HG03196 (cell line): ENCODE data around the gene ZNF750.
A peak's percentile ranks its signal among the peaks of the same experiment; 100 is the strongest.

Source experiments
- ATAC-seq: cut with Tn5 transposase; IDR thresholded peaks from one replicate; pipeline ENCODE4 v1.9.1; 2021; ENCODE audit not compliant: unreplicated experiment

The ZNF750 gene

DNA sequence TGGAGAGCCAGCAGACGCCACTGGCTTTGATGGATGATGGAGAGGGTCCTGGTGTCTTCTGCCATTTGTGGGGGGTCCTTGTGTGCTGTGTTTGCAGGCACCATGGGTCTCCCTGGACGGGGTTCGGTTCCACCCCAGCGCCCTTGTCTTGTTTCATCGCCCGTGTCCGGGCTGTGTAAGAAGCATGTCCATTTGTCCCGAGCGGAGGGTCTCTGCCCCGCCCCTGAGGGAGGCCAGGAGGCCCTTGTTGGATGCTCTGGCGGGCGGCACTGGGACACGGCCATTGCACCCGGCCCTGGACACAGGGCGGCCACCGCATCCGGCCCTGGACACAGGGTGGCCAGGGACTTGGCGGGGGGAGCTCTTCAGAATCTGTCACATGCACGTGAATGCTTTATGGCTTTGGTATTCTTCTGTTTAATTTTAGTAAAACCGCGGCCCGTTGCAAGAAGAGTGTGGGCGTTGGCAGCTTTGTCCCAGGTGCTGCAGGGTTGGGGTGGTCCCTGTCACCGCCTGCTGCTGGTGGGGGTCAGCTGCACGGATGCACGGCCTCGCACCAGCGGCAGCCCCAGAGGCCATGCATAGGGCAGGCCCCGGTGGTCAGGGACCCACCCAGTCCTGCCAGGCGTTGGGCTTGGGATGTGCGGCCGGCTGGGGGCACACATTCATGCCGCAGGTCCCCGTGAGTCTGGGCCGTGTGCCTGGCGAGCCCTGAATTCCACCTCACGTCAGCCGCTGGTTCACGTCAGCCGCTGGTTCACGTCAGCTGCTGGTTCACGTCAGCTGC is 21.0 kb upstream of the ZNF750 start:
- ATAC-seq: no peak

DNA sequence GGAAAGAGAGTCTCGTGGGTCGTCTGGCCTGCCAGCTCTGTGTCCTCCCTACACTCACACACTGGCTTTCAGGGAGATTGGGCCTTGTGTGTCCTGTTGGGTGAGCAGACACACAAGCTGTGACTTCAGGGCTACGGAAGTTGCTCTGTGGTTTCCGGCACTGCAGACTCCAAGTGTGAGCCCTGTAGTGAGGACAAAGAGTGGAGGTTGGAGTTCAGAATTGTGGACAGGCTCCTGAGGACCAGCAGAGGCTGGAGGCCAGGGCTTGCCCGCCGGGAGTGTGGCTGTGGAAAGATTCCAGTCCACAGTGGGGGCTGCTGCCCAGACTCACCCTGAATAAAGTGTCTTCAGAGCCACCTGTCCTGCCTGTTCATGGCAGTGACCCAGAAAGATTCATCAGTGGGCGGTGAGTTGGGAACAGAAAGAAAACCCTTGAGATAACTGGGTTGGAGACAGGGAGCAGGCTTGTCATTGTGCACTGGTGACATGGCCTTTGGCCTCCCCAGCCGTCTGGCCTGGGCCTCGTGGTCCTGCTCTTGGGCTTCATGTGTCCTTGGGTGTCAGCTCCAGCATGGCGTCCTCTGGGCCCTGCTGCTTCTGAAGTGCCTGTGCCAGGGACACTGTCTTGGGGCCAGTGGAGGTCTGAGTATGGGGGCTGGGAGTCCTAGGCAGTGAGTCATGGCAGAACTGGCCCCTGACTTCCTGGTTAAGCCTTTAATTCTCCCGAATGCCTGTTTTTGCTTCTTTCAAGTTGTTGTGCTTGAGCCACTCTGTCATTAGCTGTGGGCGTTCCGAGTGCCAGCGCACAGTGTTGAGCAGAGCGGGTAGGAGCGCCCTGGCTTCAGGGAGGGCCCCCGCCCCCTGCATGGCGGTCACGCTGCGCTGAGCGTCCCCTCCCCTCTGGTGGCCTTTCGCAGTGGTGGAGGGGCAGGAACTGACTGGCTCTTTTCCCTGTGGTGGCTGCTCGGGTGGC is 19.9 kb upstream of the ZNF750 start:
- peak; percentile 39 for ATAC-seq

DNA sequence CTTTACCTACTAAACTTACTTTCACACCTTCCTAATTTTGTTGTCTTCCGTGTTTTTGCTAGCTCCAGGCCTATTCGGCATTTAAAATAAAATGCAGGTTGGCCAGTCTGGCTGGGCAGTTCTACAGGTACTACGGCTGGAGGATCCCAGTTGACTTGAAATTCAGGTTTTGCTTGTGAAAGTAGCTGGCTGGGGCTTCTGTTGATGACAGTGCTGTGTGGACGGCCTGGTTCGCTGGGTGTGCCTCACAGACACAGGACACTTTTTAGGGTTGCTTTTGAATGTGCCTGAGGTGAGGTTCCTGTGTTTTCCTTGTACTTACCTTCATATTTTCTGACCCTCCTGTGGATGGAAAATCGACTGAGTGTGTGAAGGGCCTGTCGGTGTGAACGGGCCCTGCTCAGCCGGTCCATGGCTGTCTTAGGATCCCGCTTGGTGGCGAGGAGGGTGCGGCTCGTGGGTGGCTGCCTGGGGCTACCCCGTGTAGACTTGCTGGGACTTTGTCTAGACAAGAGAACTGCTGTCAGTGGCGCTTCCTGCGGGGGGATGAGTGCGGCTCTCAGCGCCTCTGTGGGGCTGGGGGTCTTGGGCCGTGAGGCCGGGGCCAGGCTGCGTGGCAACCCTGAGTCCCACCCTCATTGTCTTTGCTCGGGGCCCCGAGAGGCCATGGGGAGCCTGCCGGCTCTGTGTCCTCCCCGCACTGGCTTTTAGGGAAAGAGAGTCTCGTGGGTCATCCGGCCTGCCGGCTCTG is 18.7 kb upstream of the ZNF750 start:
- no peak for ATAC-seq

GRCh38 chr17:82856361-82856760 is 16.5 kb upstream of the ZNF750 start:
- ATAC-seq: no peak

- ATAC-seq: no peak
These were observed 14.4 kb upstream of the ZNF750 start for GRCh38 chr17:82854226-82854625.

DNA sequence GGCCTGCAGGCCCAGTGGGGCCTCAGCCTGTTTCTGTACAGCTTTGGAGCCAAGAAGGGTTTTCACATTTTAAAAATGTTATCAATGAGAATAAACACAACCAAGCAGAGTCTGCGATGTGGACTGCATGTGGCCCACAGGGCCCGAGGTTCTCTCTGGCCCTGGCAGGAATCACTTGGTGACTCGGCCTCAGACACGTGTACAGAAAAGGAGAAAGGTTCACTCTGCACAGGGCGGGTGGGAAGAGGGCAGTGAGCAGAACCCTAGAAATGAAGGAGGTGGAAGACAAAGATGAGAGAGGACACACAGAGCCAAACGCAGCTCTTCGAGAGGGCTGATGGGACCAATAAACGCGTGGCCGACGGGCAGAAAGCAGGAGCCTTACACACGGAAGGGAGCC is 11.6 kb upstream of the ZNF750 start:
- no peak for ATAC-seq

GRCh38 chr17:82849076-82849945 is 9.5 kb upstream of the ZNF750 start:
- ATAC-seq: no peak

GRCh38 chr17:82848022-82848592 is 8.3 kb upstream of the ZNF750 start:
- no peak for ATAC-seq

- ATAC-seq: no peak
These were observed 6.4 kb upstream of the ZNF750 start for GRCh38 chr17:82846061-82846691.

- ATAC-seq: no peak
These were observed 5.5 kb upstream of the ZNF750 start for GRCh38 chr17:82845163-82845807.

DNA sequence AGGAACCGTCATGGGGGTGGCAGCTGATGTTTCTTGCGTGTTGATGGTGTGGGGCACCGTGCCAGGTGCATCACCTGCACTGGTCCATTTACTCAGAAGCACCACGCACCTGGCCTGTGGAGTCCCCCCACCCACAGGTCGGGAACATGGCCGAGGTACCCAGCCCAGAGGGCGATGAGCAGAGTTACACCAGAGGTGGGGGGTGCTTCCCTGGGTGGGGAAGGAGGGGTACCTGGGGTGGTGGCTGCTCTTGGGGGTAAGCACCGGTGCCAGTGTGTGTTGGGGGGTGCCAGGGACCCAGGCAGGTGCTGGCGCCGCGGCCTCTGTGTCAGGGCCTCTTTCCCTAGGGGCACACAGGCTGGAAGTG is 5.0 kb upstream of the ZNF750 start:
- no peak for ATAC-seq

DNA sequence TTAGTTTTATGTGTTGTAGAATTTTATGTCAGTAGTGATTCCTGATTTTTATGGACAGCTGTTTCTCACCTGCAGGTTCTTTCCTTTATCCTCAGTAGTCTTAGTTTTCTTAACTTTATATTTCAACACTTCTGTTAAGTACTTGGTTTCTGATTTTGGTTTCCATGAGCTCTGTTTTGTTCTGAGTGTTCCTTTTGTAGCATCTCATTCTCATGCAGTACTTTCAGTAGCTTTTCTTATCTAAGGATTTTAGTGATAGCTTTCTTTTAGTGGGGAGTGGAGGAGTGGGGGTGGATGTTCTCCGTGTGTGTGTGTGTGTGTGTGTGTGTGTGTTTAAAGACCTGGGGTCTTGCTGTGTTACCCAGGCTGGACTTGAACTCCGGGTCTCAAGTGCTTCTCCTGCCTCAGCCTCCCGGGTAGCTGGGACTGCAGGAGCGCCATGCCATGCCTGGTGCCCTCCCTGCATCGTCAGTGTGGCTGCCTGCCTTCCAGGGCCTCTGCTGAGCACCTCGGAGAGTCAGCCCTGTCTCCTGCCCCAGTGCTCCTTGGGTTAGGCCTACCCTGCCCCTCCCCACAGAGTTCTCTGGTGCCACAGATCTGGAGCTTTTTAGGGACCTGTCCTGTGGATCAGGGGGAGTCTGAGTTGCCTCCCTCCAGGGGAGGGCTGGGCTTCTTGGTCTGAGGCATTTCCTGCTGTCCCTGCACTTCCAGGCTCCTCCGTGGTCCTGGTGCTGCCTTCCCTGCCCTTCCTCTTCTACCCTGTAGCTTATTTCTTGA is 4.3 kb upstream of the ZNF750 start:
- ATAC-seq: no peak

- ATAC-seq: no peak
These were observed 2.2 kb upstream of the ZNF750 start for GRCh38 chr17:82841921-82842596.

- ATAC-seq: no peak
These were observed 609 bp upstream of the ZNF750 start for GRCh38 chr17:82840431-82840831.

DNA sequence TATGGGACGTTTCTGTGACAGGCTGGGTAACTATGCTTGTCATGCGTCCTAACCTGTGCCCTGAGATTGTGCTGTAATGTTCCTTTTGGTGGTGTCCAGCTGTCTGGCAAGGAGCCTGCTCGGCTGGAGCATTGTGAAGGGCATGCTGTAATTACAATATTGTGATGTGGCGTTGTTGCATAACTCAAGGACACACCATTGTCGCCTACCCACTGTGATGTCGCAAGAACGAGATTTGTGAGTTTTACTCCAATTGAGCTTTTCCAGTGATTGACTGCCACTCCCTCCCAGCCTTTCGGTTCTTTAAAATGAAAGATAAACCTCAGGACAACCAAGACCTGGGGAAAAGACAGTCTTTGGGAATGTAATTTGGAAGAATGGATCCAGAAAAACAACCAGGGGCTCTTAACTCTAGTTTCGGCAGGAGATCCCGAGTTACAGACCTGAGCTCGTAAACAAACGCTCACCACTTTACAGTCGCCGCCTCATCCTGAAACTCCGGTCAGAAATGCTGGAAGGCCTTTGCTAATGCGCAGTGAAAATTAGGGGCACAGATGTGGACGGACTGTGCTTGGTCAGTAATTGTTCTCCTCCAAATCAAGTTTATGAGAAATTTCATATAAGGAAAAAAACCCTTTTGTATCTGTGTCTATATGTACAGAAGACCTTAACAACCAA is 1.3 kb downstream of the ZNF750 start:
- no peak for ATAC-seq

DNA sequence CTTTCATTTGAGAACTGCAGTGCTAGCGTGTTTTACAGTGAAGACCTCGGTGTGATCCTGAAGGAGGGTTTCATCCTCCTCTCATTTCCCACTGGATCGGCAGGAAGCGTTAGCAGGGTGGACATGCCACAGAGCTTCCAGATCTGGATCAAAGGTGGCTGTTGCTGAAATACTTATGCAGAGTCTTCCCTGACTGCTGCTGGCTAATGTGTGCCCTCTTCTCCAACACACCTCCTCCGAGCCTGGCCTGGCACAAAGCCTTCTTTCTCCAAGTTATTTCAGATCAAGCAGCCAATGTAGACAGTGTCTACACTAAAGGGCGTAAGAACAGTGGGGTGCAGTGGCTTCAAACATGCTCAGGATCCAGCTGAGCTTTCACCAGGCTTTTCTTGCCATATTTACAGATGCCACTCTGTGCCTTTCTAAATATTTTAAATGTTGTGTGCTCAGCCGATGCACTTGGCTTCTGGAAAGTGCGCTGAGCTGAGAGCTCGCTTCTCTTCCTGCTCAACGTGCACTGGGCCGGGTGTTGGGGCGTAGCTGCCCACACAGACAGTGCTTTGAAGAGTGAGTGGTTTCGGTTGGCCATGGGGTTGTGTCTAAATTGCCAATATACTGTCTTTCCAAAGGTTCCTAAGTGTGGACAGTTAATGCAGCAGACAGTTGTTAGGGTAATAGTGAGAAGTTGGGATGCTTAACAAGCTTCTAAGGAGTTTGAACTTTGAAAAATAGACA is 2.1 kb downstream of the ZNF750 start:
- no peak for ATAC-seq
